NCI-H2107 treated with DMSO at 0.1 percent for 48 hours (cell line): ENCODE results near the gene HTR3C.
"Not testable (repeated sequence)": the region's sequence is repeated elsewhere in the genome, so short reads cannot be mapped to it uniquely, and the experiment has no call there.

Experiments
- DNase-seq: peaks from one replicate; lab custom pipeline; 2025; ENCODE audit not compliant: unreplicated experiment; lab: John Stamatoyannopoulos, UW

HTR3C gene

GRCh38 chr3:184030536-184030935, 22.3 kb upstream of the HTR3C start:
- DNase-seq = no peak

DNA sequence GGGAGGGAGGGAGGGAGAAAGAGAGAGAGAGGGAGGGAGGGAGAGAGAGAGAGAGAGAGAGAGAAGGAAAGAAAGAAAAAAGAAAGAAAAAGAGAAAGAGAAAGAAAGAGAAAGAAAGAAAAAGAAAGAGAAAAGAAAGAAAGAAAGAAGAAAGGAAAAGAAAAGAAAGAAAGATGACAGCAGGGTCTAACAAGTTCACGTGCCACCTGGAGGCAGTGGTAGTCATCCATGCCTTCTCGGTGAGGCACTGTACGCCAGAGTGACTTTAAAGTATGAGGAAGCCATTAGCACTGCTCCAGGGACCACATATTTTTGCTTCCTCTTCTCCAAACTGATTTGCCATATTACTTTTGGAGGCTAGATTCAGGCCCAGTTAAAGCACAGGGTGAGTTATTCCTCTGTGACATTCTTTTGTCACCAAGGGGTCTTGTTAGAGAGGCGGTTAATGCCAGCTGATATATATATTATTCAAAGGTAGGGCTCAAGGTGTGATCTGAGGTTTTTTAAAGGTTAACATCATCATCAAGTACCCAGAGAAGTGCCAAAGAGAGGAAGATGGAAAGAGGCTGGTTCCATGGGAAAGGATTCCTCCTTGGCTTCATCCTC, 21.6 kb upstream of the HTR3C start, which contains the start of gene HTR3D:
HTR3D (plus strand) TSS at position 556 of the 606 bp plus-strand sequence; CDS start at position 556, 0 bp downstream.
- DNase-seq = no peak

- no peak for DNase-seq
These were observed 15.0 kb upstream of the HTR3C start for GRCh38 chr3:184037816-184038215.

- not testable (repeated sequence) for DNase-seq
These were observed 14.5 kb upstream of the HTR3C start for GRCh38 chr3:184038307-184038706.

- peak; percentile 93 for DNase-seq
These were observed 13.4 kb upstream of the HTR3C start for GRCh38 chr3:184039414-184039813.

DNA sequence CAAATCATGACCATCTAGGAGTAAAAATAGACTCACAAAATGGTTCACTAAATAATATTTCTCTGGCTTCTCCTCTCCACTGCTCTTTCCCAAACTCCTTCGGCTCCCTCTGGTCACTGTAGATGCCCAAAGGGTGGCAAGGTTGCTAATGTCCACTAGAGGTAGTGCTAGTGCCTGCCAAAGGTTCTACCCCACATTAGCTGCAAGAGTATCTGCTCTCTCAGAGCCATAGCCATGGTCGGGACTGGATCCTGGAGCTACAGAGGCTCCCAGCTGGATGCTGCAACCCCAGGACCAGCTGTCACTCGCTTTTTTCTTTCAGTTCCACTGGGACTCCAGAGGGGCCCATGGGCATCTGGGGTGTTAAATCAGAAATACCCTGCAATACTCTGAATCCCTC, 12.8 kb upstream of the HTR3C start:
- peak; percentile 40 for DNase-seq

- DNase-seq = peak; percentile 95
These were observed 10.2 kb upstream of the HTR3C start for GRCh38 chr3:184042617-184043016.

GRCh38 chr3:184045995-184046394, 6.9 kb upstream of the HTR3C start:
- DNase-seq = no peak

DNA sequence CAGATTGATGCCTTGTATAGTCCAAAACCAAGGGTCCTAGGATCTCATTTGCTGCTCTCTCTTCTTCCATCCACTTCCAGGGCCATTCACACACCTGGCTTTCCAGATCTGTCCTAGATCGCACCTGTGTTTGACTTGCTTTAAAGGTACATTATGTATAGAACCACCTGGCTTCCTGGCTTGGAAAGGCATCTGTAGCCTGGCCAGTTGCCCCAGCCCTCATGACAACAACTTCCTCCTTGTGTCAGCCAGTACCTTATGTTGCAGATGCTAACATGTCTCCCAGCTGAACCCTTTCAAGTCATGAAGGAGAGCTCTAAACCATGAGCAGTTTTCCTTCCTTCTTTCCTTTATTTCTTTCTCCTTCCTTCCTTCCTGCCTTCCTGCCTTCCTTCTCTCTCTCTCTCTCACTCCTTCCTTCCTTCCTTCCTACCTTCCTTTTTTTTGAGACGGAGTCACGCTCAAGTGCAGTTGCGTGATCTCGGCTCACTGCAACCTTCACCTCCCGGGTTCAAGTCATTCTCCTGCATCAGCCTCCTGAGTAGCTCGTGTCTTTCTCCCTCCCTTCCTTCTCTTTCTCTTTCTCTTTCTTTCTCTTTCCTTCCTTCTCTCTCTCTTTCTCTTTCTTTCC, 2.5 kb upstream of the HTR3C start:
- DNase-seq = peak; percentile 85

GRCh38 chr3:184058029-184058428, 5.2 kb downstream of the HTR3C start:
- no peak for DNase-seq

- DNase-seq = no peak
These were observed 6.6 kb downstream of the HTR3C start for GRCh38 chr3:184059424-184059823.

DNA sequence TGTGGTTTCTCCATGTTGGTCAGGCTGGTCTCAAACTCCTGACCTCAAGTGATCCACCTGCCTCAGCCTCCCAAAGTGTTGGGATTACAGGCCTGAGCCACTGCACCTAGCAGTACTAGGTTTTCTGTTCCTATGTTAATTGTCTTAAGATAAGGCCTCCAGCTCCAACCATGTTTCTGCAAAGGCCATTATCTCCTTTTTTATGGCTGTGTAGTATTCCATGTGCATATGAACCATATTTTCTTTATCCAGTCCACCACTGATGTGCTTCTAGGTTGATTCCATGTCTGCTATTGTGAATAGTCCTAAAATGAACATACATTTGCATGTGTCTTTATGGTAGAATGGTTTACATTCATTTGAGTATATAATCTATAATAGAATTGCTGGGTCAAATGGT, 9.8 kb downstream of the HTR3C start:
- DNase-seq = no peak

DNA sequence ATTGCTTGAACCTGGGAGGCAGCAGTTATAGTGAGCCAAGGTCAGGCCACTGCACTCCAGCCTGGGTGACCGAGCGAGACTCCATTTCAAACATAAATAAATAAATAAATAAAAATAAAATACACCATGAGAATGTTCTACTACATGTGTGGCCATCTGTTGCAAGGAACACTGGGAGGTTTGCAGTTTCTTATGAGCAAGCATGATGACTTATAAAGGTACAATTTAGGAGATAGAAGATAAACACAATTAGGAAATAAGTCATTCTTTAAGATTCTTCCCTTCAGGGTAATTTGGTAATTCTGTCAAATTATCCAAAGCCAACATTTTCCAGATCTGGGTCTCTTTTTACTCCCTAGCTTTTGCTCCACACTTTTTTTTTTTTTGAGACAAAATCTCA, 13.4 kb downstream of the HTR3C start:
- no peak for DNase-seq

GRCh38 chr3:184067573-184068055, 14.8 kb downstream of the HTR3C start:
- no peak for DNase-seq

DNA sequence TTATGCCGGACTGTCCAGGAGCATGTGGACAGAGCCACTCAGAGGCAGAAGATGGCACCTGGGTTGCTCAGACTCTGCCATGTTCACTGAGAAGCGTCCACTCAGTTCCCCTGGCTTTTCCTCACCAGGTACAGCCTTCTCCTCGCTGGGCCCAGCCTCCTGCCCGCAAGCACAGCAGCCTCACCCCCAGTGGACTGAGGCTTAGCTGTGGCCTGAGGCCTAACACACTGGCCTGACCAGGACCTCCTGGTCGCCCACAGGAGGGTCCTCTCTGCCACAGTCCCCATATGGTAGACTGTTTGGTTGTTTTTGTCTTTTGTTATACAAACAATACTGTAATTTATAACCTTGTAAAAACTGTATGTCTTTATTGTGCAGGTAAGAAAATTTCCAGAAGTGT, 15.5 kb downstream of the HTR3C start:
- DNase-seq = no peak

DNA sequence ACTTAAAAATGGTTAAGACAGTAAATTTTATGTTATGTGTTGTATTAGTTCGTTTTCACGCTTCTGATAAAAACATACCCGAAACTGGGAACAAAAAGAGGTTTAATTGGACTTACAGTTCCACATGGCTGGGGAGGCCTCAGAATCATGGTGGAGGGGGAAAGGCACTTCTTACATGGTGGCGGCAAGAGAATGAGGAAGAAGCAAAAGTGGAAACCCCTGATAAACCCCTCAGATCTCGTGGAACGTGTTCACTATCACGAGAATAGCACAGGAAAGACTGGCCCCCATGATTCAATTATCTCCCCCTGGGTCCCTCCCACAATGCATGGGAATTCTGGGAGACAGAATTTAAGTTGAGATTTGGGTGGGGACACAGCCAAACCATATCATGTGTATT, 18.3 kb downstream of the HTR3C start:
- not testable (repeated sequence) for DNase-seq

DNA sequence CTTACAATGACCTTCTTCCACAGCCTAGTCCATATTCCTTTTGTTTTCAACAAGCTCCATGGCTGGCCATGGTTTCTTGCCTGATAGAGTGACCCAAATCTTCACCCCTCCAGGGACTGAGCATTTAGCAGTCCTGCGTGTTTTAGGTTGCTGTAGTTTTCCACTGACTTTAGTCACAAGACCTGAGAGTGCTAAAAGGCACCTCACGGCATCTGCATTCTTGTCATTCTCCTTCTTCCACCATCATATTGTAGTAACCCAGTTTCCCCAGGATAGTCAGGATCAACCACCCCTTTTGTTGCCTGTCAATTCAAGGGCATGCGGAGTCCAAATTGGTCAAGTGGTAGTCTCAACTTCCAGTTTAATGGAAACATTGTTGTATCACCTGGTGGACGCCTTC, 20.8 kb downstream of the HTR3C start:
- DNase-seq = no peak

DNA sequence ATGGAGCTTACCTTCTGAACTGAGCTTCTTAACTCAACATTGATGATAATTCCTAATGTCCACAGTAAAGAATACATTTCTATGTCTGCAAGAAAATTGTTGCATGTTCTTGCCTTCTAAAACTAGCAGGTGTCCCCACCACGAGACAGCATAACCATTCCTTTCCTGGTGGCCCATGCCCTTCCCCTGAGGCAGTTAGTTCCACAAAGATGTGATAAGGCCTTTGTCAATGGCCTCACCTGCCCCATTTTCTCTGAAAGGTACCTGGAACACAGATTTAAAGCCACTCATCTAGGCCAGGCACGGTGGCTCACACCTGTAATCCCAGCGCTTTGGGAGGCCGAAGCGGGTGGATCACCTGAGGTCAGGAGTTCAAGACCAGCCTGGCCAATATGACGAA, 23.1 kb downstream of the HTR3C start:
- DNase-seq = no peak

DNA sequence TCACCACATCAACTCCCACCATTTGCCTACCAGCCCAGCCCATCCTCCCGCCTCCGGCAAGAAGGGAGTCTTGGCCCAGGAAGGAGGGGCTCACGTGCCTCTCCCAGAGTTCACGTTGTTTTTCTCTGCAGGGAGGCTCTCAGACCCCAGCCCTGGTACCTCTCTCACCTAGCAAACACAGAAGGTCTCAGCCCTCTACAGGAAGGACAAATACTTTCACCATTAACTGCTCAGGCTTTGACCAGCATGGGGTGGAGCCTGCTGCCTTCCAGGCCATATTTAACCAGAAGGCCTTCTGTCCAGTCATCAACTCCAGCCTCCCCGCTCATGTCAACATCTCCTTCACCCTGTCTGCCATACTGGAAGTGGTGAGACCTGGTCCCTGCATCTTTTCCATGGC, 25.0 kb downstream of the HTR3C start:
- DNase-seq = no peak

DNA sequence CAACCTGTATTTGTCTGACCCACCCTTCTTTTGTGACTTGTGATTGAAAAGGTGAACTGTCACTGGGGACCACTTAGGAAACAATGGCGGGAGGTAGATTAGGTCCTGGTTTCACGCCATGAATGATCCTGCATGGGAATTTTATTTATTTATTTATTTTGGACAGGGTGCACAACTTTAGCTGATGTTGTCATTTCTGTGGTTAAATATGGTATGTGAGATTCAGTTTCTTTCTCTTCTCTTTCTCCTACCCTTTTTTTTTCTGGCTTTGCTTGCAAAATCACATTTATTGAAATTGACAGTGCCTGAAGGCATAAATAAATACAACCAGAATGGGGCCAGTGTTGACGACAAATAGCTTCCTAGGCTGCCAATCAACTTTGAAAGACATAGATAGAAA, 26.0 kb downstream of the HTR3C start:
- DNase-seq = no peak

DNA sequence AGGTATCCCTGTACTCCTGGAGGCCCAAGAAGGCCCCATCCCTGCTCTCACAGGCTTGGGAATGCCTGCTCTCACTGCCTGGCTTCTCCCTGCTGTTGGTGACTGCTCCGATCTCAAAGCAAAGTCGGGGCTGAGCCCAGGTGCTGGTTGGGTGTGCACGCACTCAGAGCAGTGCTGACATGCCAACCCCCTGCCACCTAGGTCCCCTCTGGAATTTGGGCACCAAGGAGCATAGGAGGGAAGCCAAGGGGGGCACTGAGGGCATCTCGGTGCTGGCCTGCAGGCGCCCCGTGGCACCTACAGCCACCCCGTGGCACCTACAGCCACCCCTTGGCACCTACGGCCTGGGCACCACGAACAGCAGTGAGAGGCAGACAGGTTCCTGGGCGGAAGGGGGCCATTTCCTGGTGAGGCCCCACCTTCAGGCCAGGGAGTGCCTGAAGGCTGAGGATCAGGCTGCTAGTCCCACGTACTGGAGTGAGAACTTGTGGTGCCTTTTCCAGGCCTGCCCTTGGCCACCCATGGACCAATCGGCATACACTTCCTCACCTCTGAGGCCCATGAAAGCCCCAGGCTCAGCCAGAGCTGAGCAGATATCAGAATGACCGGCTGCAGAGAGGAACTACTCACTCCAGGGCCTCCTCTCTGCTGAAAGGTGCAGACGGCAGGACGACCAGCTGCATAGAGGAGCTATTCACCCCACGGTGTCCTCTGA, 28.4 kb downstream of the HTR3C start:
- DNase-seq = no peak

GRCh38 chr3:184082034-184082433, 29.2 kb downstream of the HTR3C start:
- no peak for DNase-seq
